Adipocyte (in vitro differentiated cells): Measurements from ENCODE around the gene SDCBP2.
A peak's percentile ranks its signal among the peaks of the same experiment; 100 is the strongest.

Experiments
- DNase-seq: peaks from one replicate; pipeline ENCODE4 v3.0.0-alpha.2; 2015; ENCODE audit warnings: low read depth
- H3K27me3 ChIP-seq: replicated peaks from 2 replicates; pipeline ENCODE4 v1.7.0; 2013; ENCODE audit warnings: mild to moderate bottlenecking, low read length, moderate library complexity; ENCODE audit not compliant: control insufficient read depth, insufficient read depth
- H3K36me3 ChIP-seq: 2 replicates; pipeline ENCODE4 v1.7.0; 2013; ENCODE audit warnings: low read length, mild to moderate bottlenecking, moderate library complexity; ENCODE audit not compliant: control insufficient read depth, insufficient read depth, severe bottlenecking
- H3K4me1 ChIP-seq: 2 replicates; pipeline ENCODE4 v1.7.0; 2013; ENCODE audit warnings: mild to moderate bottlenecking, low read length, moderate library complexity; ENCODE audit not compliant: control insufficient read depth, insufficient read depth
- H3K4me3 ChIP-seq: 2 replicates; pipeline ENCODE4 v1.7.0; 2013; ENCODE audit warnings: mild to moderate bottlenecking, low read length, moderate library complexity
- H3K9ac ChIP-seq: 2 replicates; pipeline ENCODE4 v1.7.0; 2013; ENCODE audit warnings: mild to moderate bottlenecking, low read length, moderate library complexity
- H3K9me3 ChIP-seq: 2 replicates; pipeline ENCODE4 v1.7.0; 2013; ENCODE audit warnings: mild to moderate bottlenecking, low read length, moderate library complexity; ENCODE audit not compliant: control insufficient read depth

The SDCBP2 gene

GRCh38 chr20:1309439-1309847, 19.5 kb downstream of the SDCBP2 start:
- no peak for DNase-seq
- Histone ChIP-seq H3K9ac (no peak overlapping the region), H3K27me3 (no peaks in the 10 kb centered on the region), H3K4me3 (no peak overlapping the region), H3K36me3 (peaks cover 6% of the 10 kb centered on the region), H3K9me3 (no peaks in the 10 kb centered on the region), H3K4me1 (peaks cover 8% of the 10 kb centered on the region)

GRCh38 chr20:1308702-1309095, 20.2 kb downstream of the SDCBP2 start:
- no peaks in the 10 kb centered on the region for H3K27me3 ChIP-seq
- DNase-seq: no peak
- peaks cover 6% of the 10 kb centered on the region for H3K4me1 ChIP-seq
- no peak overlapping the region for H3K4me3 ChIP-seq
- H3K36me3 ChIP-seq: peaks cover 9% of the 10 kb centered on the region
- H3K9me3 ChIP-seq: no peaks in the 10 kb centered on the region
- no peak overlapping the region for H3K9ac ChIP-seq

- H3K9ac ChIP-seq: no peak overlapping the region
- peaks cover 9% of the 10 kb centered on the region for H3K36me3 ChIP-seq
- DNase-seq: no peak
- peaks cover under 1% of the 10 kb centered on the region for H3K4me1 ChIP-seq
- H3K4me3 ChIP-seq: no peak overlapping the region
- H3K27me3 ChIP-seq: no peaks in the 10 kb centered on the region
- H3K9me3 ChIP-seq: no peaks in the 10 kb centered on the region
Observed at GRCh38 chr20:1308067-1308701, 20.8 kb downstream of the SDCBP2 start.

GRCh38 chr20:1307571-1307971, 21.4 kb downstream of the SDCBP2 start:
- H3K4me1 ChIP-seq: no peaks in the 10 kb centered on the region
- DNase-seq: no peak
- H3K9me3 ChIP-seq: no peaks in the 10 kb centered on the region
- H3K27me3 ChIP-seq: no peaks in the 10 kb centered on the region
- no peak overlapping the region for H3K4me3 ChIP-seq
- no peak overlapping the region for H3K9ac ChIP-seq
- H3K36me3 ChIP-seq: peaks cover 9% of the 10 kb centered on the region

- no peak overlapping the region for H3K9ac ChIP-seq
- H3K4me3 ChIP-seq: no peak overlapping the region
- peaks cover 9% of the 10 kb centered on the region for H3K36me3 ChIP-seq
- H3K4me1 ChIP-seq: no peaks in the 10 kb centered on the region
- no peak for DNase-seq
- H3K9me3 ChIP-seq: no peaks in the 10 kb centered on the region
- no peaks in the 10 kb centered on the region for H3K27me3 ChIP-seq
Observed at GRCh38 chr20:1307171-1307570, 21.8 kb downstream of the SDCBP2 start.

- no peak overlapping the region for H3K9ac ChIP-seq
- no peak for DNase-seq
- no peaks in the 10 kb centered on the region for H3K4me1 ChIP-seq
- peaks cover 9% of the 10 kb centered on the region for H3K36me3 ChIP-seq
- no peaks in the 10 kb centered on the region for H3K9me3 ChIP-seq
- H3K27me3 ChIP-seq: no peaks in the 10 kb centered on the region
- no peak overlapping the region for H3K4me3 ChIP-seq
Observed at GRCh38 chr20:1306316-1307135, 22.4 kb downstream of the SDCBP2 start.

- Histone ChIP-seq H3K36me3 (peaks cover 9% of the 10 kb centered on the region), H3K9ac (no peak overlapping the region), H3K27me3 (no peaks in the 10 kb centered on the region), H3K9me3 (no peaks in the 10 kb centered on the region), H3K4me3 (no peak overlapping the region), H3K4me1 (no peaks in the 10 kb centered on the region)
- no peak for DNase-seq
Observed at GRCh38 chr20:1305712-1306111, 23.2 kb downstream of the SDCBP2 start.

- Histone ChIP-seq H3K9ac (no peak overlapping the region), H3K36me3 (peaks cover 11% of the 10 kb centered on the region), H3K4me1 (no peaks in the 10 kb centered on the region), H3K4me3 (no peak overlapping the region), H3K9me3 (no peaks in the 10 kb centered on the region), H3K27me3 (no peaks in the 10 kb centered on the region)
- DNase-seq: no peak
Observed at GRCh38 chr20:1304710-1305515, 24.0 kb downstream of the SDCBP2 start.

- H3K36me3 ChIP-seq: peaks cover 22% of the 10 kb centered on the region
Observed at GRCh38 chr20:1302685-1303541, 26.0 kb downstream of the SDCBP2 start.

GRCh38 chr20:1301031-1301529, 27.9 kb downstream of the SDCBP2 start:
- Histone ChIP-seq H3K27me3 (no peaks in the 10 kb centered on the region), H3K4me1 (no peaks in the 10 kb centered on the region), H3K9ac (no peak overlapping the region), H3K36me3 (peaks cover 22% of the 10 kb centered on the region), H3K9me3 (no peaks in the 10 kb centered on the region), H3K4me3 (no peak overlapping the region)
- DNase-seq: peak; percentile 29

More at GRCh38 chr20:1302685-1303541, 26.0 kb downstream of the SDCBP2 start:
- no peak for DNase-seq
- Histone ChIP-seq H3K9me3 (no peaks in the 10 kb centered on the region), H3K9ac (no peak overlapping the region), H3K27me3 (no peaks in the 10 kb centered on the region), H3K4me3 (no peak overlapping the region), H3K4me1 (no peaks in the 10 kb centered on the region)
